ENCODE data around the gene CLIP2. TPM values are rescaled to one million over a fixed set of nuclear protein-coding genes. Genes with fewer than 3 reads are reported as not detected.

Gene CLIP2
- total RNA-seq, 1 experiment from 2014 or later = 39.9 TPM

DNA sequence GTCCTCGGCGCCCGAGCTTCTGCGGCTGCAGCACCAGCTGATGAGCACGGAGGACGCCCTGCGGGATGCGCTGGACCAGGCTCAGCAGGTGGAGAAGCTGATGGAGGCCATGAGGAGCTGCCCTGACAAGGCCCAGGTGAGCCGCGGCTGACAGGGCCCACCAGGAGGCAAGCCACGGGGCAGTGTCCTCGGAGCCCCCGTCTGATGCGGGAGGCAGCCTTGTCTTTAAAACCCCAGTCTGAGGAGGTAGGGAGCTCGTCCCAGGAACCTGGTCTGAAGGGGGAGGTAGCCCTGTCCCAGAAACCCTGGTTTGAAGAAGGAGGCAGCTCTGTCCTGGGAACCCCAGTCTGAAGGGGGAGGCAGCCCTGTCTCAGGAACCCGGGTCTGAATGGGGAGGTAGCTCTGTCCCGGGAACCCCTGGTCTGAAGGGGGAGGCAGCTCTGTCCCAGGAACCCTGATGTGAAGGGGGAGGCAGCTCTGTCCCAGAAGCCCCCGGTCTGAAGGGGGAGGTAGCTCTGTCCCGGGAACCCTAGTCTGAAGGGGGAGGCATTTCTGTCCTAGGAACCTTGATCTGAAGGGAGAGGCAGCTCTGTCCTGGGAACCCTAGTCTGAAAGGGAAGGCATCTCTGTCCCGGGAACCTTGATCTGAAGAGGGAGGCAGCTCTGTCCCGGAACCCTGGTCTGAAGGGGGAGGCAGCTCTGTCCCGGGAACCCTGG lies 111.4 kb downstream of the CLIP2 start:
- H3K36me3 ChIP-seq (ENCODE audit: control insufficient read depth, insufficient read depth, low read length) = no peaks in the 10 kb centered on the region; the same call in 1 of the 2 replicates
- H3K4me1 ChIP-seq (ENCODE audit: control insufficient read depth, insufficient read depth, low read length) = no peaks in the 10 kb centered on the region
- H3K27ac ChIP-seq (ENCODE audit: low read length) = no peak overlapping the region
- POLR2A ChIA-PET = interaction anchor here (0.5 kb wide), 2 partner anchors 191 to 226 kb away, joined by 4 to 5 read pairs; partner anchors contain the start of gene LAT2
- H3K9me3 ChIP-seq (ENCODE audit: control insufficient read depth, insufficient read depth, low read depth, low read length) = no peaks in the 10 kb centered on the region
- CTCF ChIA-PET = interaction anchor here (0.6 to 3.6 kb wide), 13 partner anchors 9 to 487 kb away, joined by 3 to 52 read pairs (median 6); no protein-coding TSS in a partner anchor
- H3K27me3 ChIP-seq (ENCODE audit: control insufficient read depth, insufficient read depth, low read length) = no peaks in the 10 kb centered on the region
- intact Hi-C loops (cut with micrococcal nuclease; ENCODE audit: unreplicated experiment) = loop anchor here (2.0 to 5.0 kb wide), 2 partner anchors 123 to 194 kb away; no protein-coding TSS in a partner anchor
- in situ Hi-C loops (cut with HindIII; ENCODE audit: low pct_unique_long_range_greater_than_20kb, low sequenced_read_pairs) = no loop called here
- ATAC-seq (peak; percentile 48), DNase-seq (ENCODE audit: low read depth, low spot score) (no peak)
- H3K4me3 ChIP-seq (ENCODE audit: low read depth in 2 of 2, low read length in 2 of 2) = no peak overlapping the region
- no TSS peak for BruUV-seq (replicated peaks)
- TF ChIP-seq POLR2AphosphoS5 (IDR thresholded peaks at IDR 0.05; ENCODE audit: low read depth, low read length) (no peak), TCF7L2 (IDR thresholded peaks at IDR 0.05; ENCODE audit: low read depth, low read length) (no peak), SIN3A (IDR thresholded peaks at IDR 0.05; ENCODE audit: borderline replicate concordance, insufficient read depth, low read depth, low read length) (no peak)
- TF ChIP-seq, protein P1, sequence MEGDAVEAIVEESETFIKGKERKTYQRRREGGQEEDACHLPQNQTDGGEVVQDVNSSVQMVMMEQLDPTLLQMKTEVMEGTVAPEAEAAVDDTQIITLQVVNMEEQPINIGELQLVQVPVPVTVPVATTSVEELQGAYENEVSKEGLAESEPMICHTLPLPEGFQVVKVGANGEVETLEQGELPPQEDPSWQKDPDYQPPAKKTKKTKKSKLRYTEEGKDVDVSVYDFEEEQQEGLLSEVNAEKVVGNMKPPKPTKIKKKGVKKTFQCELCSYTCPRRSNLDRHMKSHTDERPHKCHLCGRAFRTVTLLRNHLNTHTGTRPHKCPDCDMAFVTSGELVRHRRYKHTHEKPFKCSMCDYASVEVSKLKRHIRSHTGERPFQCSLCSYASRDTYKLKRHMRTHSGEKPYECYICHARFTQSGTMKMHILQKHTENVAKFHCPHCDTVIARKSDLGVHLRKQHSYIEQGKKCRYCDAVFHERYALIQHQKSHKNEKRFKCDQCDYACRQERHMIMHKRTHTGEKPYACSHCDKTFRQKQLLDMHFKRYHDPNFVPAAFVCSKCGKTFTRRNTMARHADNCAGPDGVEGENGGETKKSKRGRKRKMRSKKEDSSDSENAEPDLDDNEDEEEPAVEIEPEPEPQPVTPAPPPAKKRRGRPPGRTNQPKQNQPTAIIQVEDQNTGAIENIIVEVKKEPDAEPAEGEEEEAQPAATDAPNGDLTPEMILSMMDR (IDR thresholded peaks at IDR 0.05) = no peak
- TF ChIP-seq, protein P2, sequence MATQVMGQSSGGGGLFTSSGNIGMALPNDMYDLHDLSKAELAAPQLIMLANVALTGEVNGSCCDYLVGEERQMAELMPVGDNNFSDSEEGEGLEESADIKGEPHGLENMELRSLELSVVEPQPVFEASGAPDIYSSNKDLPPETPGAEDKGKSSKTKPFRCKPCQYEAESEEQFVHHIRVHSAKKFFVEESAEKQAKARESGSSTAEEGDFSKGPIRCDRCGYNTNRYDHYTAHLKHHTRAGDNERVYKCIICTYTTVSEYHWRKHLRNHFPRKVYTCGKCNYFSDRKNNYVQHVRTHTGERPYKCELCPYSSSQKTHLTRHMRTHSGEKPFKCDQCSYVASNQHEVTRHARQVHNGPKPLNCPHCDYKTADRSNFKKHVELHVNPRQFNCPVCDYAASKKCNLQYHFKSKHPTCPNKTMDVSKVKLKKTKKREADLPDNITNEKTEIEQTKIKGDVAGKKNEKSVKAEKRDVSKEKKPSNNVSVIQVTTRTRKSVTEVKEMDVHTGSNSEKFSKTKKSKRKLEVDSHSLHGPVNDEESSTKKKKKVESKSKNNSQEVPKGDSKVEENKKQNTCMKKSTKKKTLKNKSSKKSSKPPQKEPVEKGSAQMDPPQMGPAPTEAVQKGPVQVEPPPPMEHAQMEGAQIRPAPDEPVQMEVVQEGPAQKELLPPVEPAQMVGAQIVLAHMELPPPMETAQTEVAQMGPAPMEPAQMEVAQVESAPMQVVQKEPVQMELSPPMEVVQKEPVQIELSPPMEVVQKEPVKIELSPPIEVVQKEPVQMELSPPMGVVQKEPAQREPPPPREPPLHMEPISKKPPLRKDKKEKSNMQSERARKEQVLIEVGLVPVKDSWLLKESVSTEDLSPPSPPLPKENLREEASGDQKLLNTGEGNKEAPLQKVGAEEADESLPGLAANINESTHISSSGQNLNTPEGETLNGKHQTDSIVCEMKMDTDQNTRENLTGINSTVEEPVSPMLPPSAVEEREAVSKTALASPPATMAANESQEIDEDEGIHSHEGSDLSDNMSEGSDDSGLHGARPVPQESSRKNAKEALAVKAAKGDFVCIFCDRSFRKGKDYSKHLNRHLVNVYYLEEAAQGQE (IDR thresholded peaks at IDR 0.05; ENCODE audit: insufficient read depth in 1 of 2, low read depth in 2 of 2, low read length in 1 of 2) = no peak

DNA sequence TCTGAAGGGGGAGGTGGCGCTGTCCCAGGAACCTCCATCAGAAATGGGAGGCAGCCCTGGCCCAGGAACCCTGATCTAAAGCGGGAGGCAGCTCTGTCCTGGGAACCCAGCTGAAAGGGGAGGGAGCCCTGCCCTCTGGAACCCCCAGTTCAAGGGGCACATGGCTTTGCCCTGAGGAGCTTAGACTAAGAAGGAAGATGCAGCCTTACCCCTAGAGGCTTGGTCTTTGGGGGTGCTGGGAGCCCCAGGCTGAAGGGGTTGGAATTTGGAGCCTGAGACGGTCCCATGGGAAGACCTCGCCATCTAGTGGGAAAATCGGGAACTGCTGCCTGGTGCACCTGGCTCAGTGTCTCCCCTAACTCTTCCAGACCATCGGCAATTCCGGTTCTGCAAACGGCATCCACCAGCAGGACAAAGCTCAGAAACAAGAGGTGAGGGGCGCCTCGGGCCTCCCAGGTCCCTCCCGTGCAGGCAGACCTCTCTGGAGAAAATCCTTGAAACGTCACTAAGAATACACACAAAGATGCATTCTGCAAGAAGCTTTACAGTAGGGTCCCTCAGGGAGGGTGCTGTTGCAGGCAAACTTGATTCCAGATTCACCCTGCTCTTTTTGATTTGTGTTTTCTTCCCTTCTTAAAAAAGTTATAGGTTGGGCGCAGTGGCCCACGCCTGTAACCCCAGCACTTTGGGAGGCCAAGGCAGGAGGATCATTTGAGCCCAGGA lies 112.1 kb downstream of the CLIP2 start:
- BruUV-seq (replicated peaks) = no TSS peak
- intact Hi-C loops (cut with micrococcal nuclease; ENCODE audit: unreplicated experiment) = loop anchor here (2.0 to 5.0 kb wide), 2 partner anchors 124 to 194 kb away; no protein-coding TSS in a partner anchor
- ATAC-seq = peak; percentile 84

More for the DNA sequence above, 112.1 kb downstream of the CLIP2 start:
- TF ChIP-seq, protein P2 (IDR thresholded peaks at IDR 0.05; ENCODE audit: insufficient read depth in 1 of 2, low read depth in 2 of 2, low read length in 1 of 2) = no peak
- TF ChIP-seq, protein P1 (IDR thresholded peaks at IDR 0.05) = peak; percentile 97
- TF ChIP-seq TCF7L2 (IDR thresholded peaks at IDR 0.05; ENCODE audit: low read depth, low read length) = no peak
- TF ChIP-seq POLR2AphosphoS5 (IDR thresholded peaks at IDR 0.05; ENCODE audit: low read depth, low read length) = no peak
- CTCF ChIA-PET = interaction anchor here (0.6 to 3.6 kb wide), 20 partner anchors 10 to 509 kb away, joined by 3 to 52 read pairs (median 5); no protein-coding TSS in a partner anchor
- Histone ChIP-seq H3K36me3 (ENCODE audit: control insufficient read depth, insufficient read depth, low read length) (no peaks in the 10 kb centered on the region; the same call in 1 of the 2 replicates), H3K9me3 (ENCODE audit: control insufficient read depth, insufficient read depth, low read depth, low read length) (no peaks in the 10 kb centered on the region), H3K4me3 (ENCODE audit: low read depth in 2 of 2, low read length in 2 of 2) (no peak overlapping the region), H3K27ac (ENCODE audit: low read length) (no peak overlapping the region), H3K4me1 (ENCODE audit: control insufficient read depth, insufficient read depth, low read length) (no peaks in the 10 kb centered on the region), H3K27me3 (ENCODE audit: control insufficient read depth, insufficient read depth, low read length) (no peaks in the 10 kb centered on the region)
- POLR2A ChIA-PET = interaction anchor here (0.5 kb wide), 1 partner anchor 225 kb away, joined by 4 read pairs; no protein-coding TSS in a partner anchor
- in situ Hi-C loops (cut with HindIII; ENCODE audit: low pct_unique_long_range_greater_than_20kb, low sequenced_read_pairs) = no loop called here
- peak; percentile 75 for DNase-seq (ENCODE audit: low read depth, low spot score)

Data from Panc1 (cell line).